Uterus (tissue), 2 donors: ENCODE data around the gene DONSON.

Experiments used
- CTCF ChIP-seq, 4 experiments: fragments of 200-600 bp in 2 of 4; fragments of 450-650 bp in 2 of 4; sonication (generic) in 2 of 4; IDR thresholded peaks; one replicate each; pipeline ENCODE4 v1.5.1; 2016 to 2019; ENCODE audit warnings: antibody characterized with exemption in 4 of 4, mild to moderate bottlenecking in 2 of 4, moderate library complexity in 1 of 4
- POLR2A ChIP-seq, 2 donors: fragments of 450-650 bp; IDR thresholded peaks; one replicate each; pipeline ENCODE4 v1.6.1; 2016; ENCODE audit warnings: antibody characterized with exemption in 2 of 2, mild to moderate bottlenecking in 1 of 2, moderate library complexity in 1 of 2

GRCh38 chr21:33569991-33570390 is 18.5 kb downstream of the DONSON start:
- TF ChIP-seq CTCF (IDR thresholded peaks at IDR 0.05) (no peak), POLR2A (IDR thresholded peaks at IDR 0.05) (no peak)
